Stimulated activated CD8-positive, alpha-beta memory T cell treated with anti-CD3 and anti-CD28 coated beads, Interleukin-4, amount 100 ng/mL, for 24 hours (primary cell): ENCODE results near the gene C16orf96.

Source experiments
- DNase-seq: peaks from one replicate; pipeline ENCODE4 v3.0.0-alpha.2; 2020; ENCODE audit warnings: low read depth

The C16orf96 gene

DNA sequence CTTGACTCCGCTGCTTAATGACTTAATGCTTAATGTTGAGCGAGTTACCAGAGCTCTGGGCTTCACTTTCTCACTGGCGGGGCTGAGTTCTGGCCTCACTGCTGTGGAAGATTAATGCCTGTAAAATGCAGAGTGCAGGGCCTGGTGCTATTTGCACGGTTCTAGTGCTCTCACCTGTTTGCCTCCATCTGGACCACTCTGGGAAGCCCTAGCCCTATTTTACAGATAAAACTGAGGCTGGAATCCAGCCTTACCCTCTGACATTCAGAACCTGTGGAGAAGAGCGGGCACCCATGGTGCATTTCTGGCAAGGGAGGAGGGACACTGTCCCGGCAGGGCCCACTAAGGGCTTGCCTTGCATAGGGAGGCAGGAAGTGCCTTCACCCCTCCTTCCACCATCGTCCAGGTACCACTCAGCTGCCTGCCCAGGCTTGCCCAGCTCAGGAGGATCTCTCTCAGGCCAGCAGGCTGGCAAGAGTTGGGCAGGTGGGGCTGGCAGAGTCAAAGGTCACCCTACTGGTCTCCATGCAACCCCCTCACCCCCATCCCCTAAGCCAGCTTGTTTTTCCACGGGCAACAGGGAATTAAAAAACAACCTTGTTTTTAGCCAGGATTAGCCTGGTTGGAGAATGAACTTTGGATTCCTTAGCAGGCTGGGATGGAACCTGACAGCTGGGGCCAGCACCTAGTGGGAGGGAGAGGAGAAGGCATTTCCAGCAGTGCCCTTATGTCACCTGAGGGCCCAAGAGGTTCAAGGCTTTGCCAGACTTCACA is 62.7 kb downstream of the C16orf96 start:
- DNase-seq = no peak

DNA sequence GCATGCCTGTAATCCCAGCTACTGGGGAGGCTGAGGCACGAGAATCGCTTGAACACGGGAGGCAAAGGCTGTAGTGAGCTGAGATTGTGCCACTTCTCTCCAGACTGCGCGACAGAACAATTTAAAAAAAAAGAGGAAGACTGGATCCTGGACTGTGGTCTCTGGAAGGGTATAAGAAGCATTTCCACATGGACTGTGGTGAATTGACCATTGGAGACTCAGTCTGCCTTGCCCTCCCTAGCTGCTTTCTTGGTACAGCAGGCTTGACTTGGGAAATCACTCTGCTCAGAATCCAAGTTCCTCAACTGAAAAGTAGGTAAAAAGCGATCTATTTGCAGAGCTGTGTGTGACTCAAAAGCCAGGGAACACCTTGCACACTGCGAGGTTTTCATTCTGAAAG is 67.5 kb downstream of the C16orf96 start:
- DNase-seq = no peak

DNA sequence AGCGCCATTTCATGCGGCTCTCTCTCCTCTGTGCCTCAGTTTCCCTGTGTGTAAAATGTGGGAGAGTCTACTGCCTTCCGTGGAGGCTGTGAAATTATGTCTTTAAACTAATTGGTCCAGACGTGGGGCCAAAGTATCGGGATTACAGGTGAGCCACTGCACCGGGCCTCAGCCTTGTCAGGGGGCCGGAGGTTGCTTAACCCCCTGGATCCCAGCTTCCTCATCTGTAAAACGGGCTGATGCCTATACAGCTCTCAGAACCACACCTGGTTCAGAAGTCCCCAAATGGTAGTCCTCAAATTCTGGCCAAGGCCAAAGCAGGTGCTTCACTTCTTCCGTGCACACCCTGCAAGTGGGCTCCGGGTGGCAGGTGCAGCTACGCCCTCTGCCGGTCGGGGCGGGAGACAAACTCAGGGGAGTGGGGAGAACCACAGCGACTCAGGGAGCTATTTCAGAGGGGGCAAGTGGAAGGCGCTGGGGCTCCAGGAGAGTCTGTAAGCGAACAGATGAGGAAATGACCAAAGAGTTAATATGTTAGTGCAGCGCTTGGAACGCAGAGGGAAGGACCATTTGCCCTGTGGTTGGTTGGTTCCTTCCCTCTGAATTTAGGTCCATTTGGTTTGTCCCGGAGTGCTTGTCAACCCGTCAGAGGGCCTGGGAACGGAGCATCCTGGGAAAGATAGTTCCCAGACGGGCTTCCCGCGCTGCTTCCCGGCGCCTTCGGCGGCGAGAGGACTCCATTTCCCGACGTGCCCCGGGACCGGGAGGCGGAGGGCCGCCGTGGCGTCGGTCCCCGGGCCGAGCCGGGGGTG is 68.1 kb downstream of the C16orf96 start, which contains the start of gene MGRN1:
MGRN1 (plus strand) TSS at position 812 of the 812 bp plus-strand sequence. CDS start 135 bp downstream, outside the sequence.
- DNase-seq = peak; percentile 86

- peak; percentile 68 for DNase-seq
Observed at GRCh38 chr16:4624827-4625559, 68.9 kb downstream of the C16orf96 start.

- DNase-seq = no peak
Observed at GRCh38 chr16:4625560-4626159, 69.5 kb downstream of the C16orf96 start.

GRCh38 chr16:4626396-4626795 is 70.3 kb downstream of the C16orf96 start:
- no peak for DNase-seq

- no peak for DNase-seq
Observed at GRCh38 chr16:4628283-4628682, 72.1 kb downstream of the C16orf96 start.

GRCh38 chr16:4631444-4631843 is 75.3 kb downstream of the C16orf96 start:
- no peak for DNase-seq

GRCh38 chr16:4633910-4634635 is 77.9 kb downstream of the C16orf96 start:
- no peak for DNase-seq

DNA sequence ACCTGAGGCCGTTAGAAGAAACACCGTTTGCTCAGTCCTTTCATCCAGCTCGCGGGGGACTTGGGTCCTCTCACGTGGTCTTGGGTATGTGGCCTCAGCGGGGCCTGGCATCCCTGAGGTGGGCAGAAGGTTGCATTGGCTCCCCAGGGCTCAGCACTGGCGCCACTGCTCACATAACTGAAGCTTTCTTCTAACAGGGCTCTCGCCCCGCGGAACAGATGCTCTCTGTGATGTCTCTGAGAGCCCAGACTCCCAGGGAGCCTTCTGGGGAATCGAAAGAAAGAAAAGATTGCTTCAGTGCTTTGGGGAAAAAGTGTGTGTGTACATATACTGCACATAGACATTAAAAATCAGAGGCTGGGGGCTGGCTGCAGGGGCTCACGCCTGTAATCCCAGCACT is 78.6 kb downstream of the C16orf96 start:
- no peak for DNase-seq

- no peak for DNase-seq
Observed at GRCh38 chr16:4636196-4636595, 80.1 kb downstream of the C16orf96 start.

DNA sequence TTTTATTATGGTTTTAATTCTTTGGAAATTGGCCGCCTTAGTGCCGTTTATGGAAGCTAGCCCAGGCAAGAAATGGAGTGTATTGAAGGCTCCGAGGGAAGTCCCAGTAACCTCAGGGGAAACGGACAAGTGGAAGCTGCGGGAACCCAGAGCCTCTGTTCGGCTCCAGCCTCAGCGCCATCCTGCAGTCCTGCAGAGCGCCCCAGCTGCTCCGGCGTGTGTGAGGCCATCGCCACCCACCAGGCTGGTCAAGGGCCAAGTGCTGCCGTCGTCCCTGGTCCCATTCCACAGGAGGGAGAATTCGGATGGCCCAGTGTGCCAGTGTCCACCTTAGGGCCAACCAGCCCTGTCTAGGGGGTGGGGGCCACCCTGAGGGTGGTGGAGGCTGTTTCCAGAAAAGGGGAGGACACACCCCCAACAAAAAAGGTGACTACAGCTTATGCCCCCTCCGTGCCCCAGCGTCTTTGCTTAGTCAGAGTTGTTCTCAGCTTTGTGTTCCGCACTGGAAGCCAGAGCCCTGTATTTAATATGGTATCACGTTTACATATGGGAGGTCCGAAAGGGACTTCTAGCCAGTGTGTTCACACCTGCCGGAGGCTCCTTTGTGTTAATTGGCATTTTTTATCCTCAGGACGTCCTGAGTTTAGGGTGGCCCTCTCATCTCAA is 81.5 kb downstream of the C16orf96 start:
- DNase-seq = no peak

GRCh38 chr16:4639899-4640509 is 83.9 kb downstream of the C16orf96 start:
- no peak for DNase-seq

DNA sequence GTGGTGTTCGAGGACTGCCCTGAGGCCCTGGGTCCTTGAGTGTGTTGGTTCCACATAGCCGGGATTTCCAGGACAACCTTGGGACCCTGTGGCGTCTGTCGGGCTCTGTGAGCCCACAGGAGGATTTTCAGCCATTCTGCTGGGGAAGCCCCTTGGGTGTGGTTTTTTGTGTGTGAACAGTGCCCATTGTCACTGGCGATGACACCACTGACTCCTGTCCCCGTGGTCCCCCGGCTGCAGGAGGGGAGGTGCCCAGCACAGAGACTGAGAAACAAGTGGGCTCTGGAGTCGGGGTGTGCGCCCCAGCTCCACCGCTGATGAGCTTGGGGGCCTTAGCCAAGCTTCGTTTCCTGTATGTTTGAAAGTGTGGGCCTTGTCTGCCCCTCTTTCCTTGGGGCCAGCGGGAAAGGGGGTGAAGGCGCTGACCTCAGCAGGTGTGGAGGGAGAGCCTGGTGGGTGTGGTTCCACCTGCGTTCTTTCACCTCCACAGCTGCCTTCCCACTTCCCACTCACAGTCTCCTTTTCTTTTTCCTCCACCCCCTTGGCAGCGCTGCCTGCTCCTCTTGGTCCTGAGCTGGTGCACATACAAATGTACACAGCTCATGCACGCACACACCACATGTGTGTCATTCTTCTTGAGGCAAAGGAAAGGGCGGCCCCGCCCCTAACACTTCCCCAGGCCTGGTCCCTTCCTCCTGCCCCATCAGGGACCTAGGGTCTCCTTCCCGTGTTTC is 84.6 kb downstream of the C16orf96 start:
- no peak for DNase-seq

DNA sequence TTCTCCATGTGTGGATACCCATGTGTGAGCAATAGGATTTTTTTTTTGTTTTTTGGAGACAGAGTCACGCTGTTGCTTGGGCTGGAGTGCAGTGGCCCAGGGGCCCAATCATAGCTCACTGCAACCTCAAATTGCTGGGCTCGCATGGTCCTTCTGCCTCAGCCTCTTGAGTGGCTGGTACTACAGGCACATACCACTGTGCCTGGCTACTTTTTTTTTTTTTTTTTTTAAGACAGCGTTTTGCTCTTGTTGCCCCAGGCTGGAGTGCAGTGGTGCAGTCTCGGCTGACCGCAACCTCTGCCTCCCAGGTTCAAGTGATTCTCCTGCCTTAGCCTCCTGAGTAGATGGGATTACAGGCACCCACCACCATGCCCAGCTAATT is 85.2 kb downstream of the C16orf96 start:
- DNase-seq = no peak

- DNase-seq = no peak
Observed at GRCh38 chr16:4641895-4642294, 85.8 kb downstream of the C16orf96 start.

DNA sequence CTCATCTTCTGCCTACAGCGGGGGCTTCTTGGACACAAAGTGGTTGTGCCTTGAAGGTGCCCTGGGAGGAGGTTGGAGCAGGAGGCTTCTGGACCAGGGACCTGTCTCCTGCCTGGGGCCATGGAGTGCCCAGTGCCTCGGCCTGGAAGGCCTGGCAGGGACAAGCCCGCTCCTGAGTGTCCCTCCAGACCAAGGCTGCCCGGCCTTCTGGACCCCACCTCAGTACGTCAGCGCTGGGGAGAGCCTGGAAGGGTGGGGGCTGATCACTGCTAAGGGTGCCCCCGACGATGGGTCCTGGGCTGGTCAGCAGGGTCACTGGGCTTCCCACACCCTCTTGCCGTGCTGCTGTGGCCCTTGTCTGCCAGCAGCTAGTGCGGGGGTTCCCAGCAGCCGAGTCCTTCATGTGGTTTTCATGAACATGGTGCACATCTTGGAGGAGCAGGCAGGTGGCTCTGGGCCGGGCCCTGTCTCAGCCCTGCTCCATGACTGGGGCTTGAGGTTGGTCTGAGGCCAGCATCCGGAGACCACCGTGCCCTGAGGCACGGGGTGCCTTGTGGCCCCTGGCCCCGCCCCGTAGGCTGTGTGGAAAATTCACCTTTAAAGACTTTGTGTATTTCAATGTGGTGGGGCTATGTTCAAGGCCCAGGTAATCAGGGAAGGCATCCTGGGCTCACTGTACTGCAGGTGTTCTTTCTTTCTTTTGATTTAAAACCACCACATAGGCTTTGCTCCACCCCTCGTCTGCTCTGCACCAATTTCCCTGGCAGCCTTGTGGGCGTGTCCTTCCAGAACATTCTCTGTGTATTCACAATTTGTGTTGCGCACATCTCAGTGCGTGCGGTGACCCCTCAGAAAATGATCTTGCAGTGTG is 90.9 kb downstream of the C16orf96 start:
- DNase-seq = no peak

DNA sequence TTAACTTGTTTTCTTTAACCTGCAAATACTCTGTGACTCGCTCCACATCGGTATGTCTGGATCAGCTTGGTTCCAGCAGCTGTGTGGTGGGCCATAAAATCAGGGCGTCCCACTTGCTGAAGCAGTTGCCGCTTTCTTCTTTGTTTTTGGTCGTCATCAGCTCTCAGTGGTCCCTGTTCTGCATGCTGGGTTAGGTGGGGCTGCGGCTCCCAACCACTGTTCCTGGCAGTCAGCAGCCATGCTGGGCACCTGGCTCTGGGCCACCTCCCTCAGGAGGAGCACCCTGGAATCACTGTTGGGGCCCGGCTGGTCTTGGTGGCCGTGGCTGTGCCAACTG is 91.5 kb downstream of the C16orf96 start:
- no peak for DNase-seq

- DNase-seq = no peak
Observed at GRCh38 chr16:4648917-4649316, 92.8 kb downstream of the C16orf96 start.
